Natural killer cell treated with Interleukin-12 subunit alpha and Interleukin-12 subunit beta and Interleukin-15 and Interleukin-18, amount 100 ng/mL, for 72 hours (primary cell): ENCODE results near the gene TMEM204. TPM values are rescaled to one million over a fixed set of nuclear protein-coding genes. Genes with fewer than 3 reads are reported as not detected.

ENCODE experiments used
- ATAC-seq, 2 donors: fragments of 150-1000 bp; cut with Tn5 transposase in 1 of 2; sonication (Bioruptor Pico), chemical (Tn5 transposase) in 1 of 2; 2 replicates each; pipeline ENCODE4 v1.10.0; 2021
- DNase-seq: peaks from one replicate; pipeline ENCODE4 v3.0.0; 2022; ENCODE audit warnings: low spot score
- H3K27ac Mint-ChIP-seq, 2 donors: 1 replicate in 1 of 2; 2 replicates in 1 of 2; pipeline ENCODE4 v1.8.0; 2022; ENCODE audit warnings: mixed read lengths in 2 of 2, mild to moderate bottlenecking in 1 of 2, moderate library complexity in 1 of 2
- H3K27me3 Mint-ChIP-seq, 2 donors: 1 replicate in 1 of 2; 2 replicates in 1 of 2; pipeline ENCODE4 v1.8.0; 2022; ENCODE audit warnings: mixed read lengths in 2 of 2
- H3K36me3 Mint-ChIP-seq: one replicate; pipeline ENCODE4 v1.8.0; 2022; ENCODE audit warnings: mixed read lengths
- H3K4me1 Mint-ChIP-seq, 2 donors: 1 replicate in 1 of 2; 2 replicates in 1 of 2; pipeline ENCODE4 v1.8.0; 2022; ENCODE audit warnings: low read depth in 2 of 2, mixed read lengths in 2 of 2, mild to moderate bottlenecking in 1 of 2
- H3K4me3 Mint-ChIP-seq: one replicate; pipeline ENCODE4 v1.8.0; 2022; ENCODE audit warnings: mixed read lengths
- H3K9me3 Mint-ChIP-seq: 2 replicates; pipeline ENCODE4 v1.8.0; 2022; ENCODE audit warnings: mixed read lengths
- total RNA-seq, 2 donors: library from RNA; stranded (reverse); gene quantifications; one replicate each; pipeline ENCODE4 v1.2.3, GENCODE V29; 2022

Gene TMEM204
- total RNA-seq, 2 donors from 2014 or later: 2.8 to 10.7 TPM

GRCh38 chr16:1602285-1602684 is 68.8 kb downstream of the TMEM204 start:
- H3K27me3 Mint-ChIP-seq: no peaks in the 10 kb centered on the region
- H3K4me1 Mint-ChIP-seq: peaks cover 0 to 3% of the 10 kb centered on the region in 2 donors
- H3K4me3 Mint-ChIP-seq: no peak overlapping the region
- no peak for ATAC-seq
- no peak overlapping the region for H3K27ac Mint-ChIP-seq
- H3K9me3 Mint-ChIP-seq: no peaks in the 10 kb centered on the region
- DNase-seq: no peak
- no peaks in the 10 kb centered on the region for H3K36me3 Mint-ChIP-seq

Other genes with a start within 250 kb of the TMEM204 start
- 100 to 1,000 TPM; 202 to 246 TPM for gene UBE2I, start 224.0 kb upstream of the TMEM204 start, total RNA-seq
- under 1 TPM; 0.17 to 0.31 TPM for gene BAIAP3, start 200.0 kb upstream of the TMEM204 start, total RNA-seq
- 100 to 1,000 TPM in 1 of 2 donors, 10 to 100 TPM in 1; 57.4 to 108 TPM for gene TSR3, start 181.8 kb upstream of the TMEM204 start, total RNA-seq
- 10 to 100 TPM; 36.1 to 38.9 TPM for gene GNPTG, start 181.7 kb upstream of the TMEM204 start, total RNA-seq
- 10 to 100 TPM; 25.4 to 72.1 TPM for gene UNKL, start 119.0 kb upstream of the TMEM204 start, total RNA-seq
- gene UQCC4, start 112.9 kb upstream of the TMEM204 start, total RNA-seq: 10 to 100 TPM; 18.4 to 31.1 TPM
- 1 to 10 TPM in 1 of 2 donors, under 1 TPM in 1; 0.98 to 1.2 TPM for gene PERCC1, start 102.6 kb upstream of the TMEM204 start, total RNA-seq
- gene CCDC154, start 89.1 kb upstream of the TMEM204 start, total RNA-seq: 1 to 10 TPM in 1 of 2 donors, under 1 TPM in 1; 0.38 to 3.6 TPM
- 10 to 100 TPM; 52.2 to 73.5 TPM for gene CLCN7, start 58.6 kb upstream of the TMEM204 start, total RNA-seq
- under 1 TPM in 1 of 2 donors, not detected in 1; 0.39 TPM for gene PTX4, start 44.7 kb upstream of the TMEM204 start, total RNA-seq
- gene TELO2, start 40.3 kb upstream of the TMEM204 start, total RNA-seq: 100 to 1,000 TPM in 1 of 2 donors, 10 to 100 TPM in 1; 55.5 to 156 TPM
- gene IFT140, start 78.4 kb downstream of the TMEM204 start, total RNA-seq: 1 to 10 TPM; 5.1 to 7.0 TPM
- 10 to 100 TPM; 33.3 to 35.3 TPM for gene CRAMP1, start 78.7 kb downstream of the TMEM204 start, total RNA-seq
- 10 to 100 TPM; 56.1 to 61.1 TPM for gene JPT2, start 144.6 kb downstream of the TMEM204 start, total RNA-seq
- gene MAPK8IP3, start 172.5 kb downstream of the TMEM204 start, total RNA-seq: 100 to 1,000 TPM in 1 of 2 donors, 10 to 100 TPM in 1; 92.8 to 132 TPM
- 10 to 100 TPM; 37.4 to 46.4 TPM for gene NME3, start 237.9 kb downstream of the TMEM204 start, total RNA-seq
- 10 to 100 TPM; 34.8 to 55.0 TPM for gene EME2, start 239.1 kb downstream of the TMEM204 start, total RNA-seq
- gene MRPS34, start 239.5 kb downstream of the TMEM204 start, total RNA-seq: 100 to 1,000 TPM in 1 of 2 donors, 10 to 100 TPM in 1; 98.1 to 192 TPM
- gene SPSB3, start 248.9 kb downstream of the TMEM204 start, total RNA-seq: 10 to 100 TPM; 26.9 to 30.1 TPM
- 10 to 100 TPM; 47.9 to 81.8 TPM for gene NUBP2, start 249.3 kb downstream of the TMEM204 start, total RNA-seq